Loucy (cell line): ENCODE results near the gene GMPPA.

Experiments used
- H2AFZ ChIP-seq: fragments of 200-600 bp; sonication (generic); 2 replicates; pipeline ENCODE4 v1.6.0; 2016; ENCODE audit warnings: antibody characterized with exemption, mild to moderate bottlenecking, low read length, moderate library complexity
- H3F3A ChIP-seq: fragments of 200-600 bp; 2 replicates; pipeline ENCODE4 v1.6.0; 2016; ENCODE audit warnings: antibody characterized with exemption, low read depth, mild to moderate bottlenecking
- H3K27me3 ChIP-seq: fragments of 200-600 bp; sonication (generic); 2 replicates; pipeline ENCODE4 v1.6.1; 2014; ENCODE audit warnings: low read length, mild to moderate bottlenecking; ENCODE audit not compliant: insufficient read depth, poor library complexity, severe bottlenecking
- H3K36me3 ChIP-seq: fragments of 200-600 bp; sonication (generic); 2 replicates; pipeline ENCODE4 v1.6.1; 2016; ENCODE audit warnings: low read length; ENCODE audit not compliant: insufficient read depth
- H3K4me1 ChIP-seq: fragments of 200-600 bp; sonication (generic); 2 replicates; pipeline ENCODE4 v1.5.1; 2014; ENCODE audit warnings: low read length, mild to moderate bottlenecking; ENCODE audit not compliant: insufficient read depth, poor library complexity, severe bottlenecking
- H3K4me2 ChIP-seq: fragments of 200-600 bp; sonication (generic); 2 replicates; pipeline ENCODE4 v1.6.0; 2014; ENCODE audit warnings: antibody characterized with exemption, low read length, low read depth, mild to moderate bottlenecking; ENCODE audit not compliant: poor library complexity, severe bottlenecking
- H3K4me3 ChIP-seq: fragments of 200-600 bp; sonication (generic); 2 replicates; pipeline ENCODE4 v1.5.1; 2014; ENCODE audit warnings: low read length, mild to moderate bottlenecking, mixed read lengths; ENCODE audit not compliant: poor library complexity, severe bottlenecking
- H3K79me2 ChIP-seq: fragments of 200-600 bp; sonication (generic); 2 replicates; pipeline ENCODE4 v1.6.1; 2014; ENCODE audit warnings: low read length; ENCODE audit not compliant: insufficient read depth
- H3K9ac ChIP-seq: fragments of 200-600 bp; sonication (generic); 2 replicates; pipeline ENCODE4 v1.6.0; 2014; ENCODE audit warnings: mild to moderate bottlenecking, low read depth, low read length, moderate library complexity; ENCODE audit not compliant: poor library complexity, severe bottlenecking
- H3K9me2 ChIP-seq: fragments of 200-600 bp; sonication (generic); replicated peaks from 2 replicates; pipeline ENCODE4 v1.6.1; 2016; ENCODE audit warnings: low read depth, low read length, mixed read lengths
- H3K9me3 ChIP-seq: fragments of 200-600 bp; sonication (generic); 2 replicates; pipeline ENCODE4 v1.6.1; 2014; ENCODE audit warnings: mild to moderate bottlenecking, antibody characterized with exemption, low read length, low read depth; ENCODE audit not compliant: insufficient read depth
- H4K20me1 ChIP-seq: fragments of 200-600 bp; sonication (generic); 2 replicates; pipeline ENCODE4 v1.6.0; 2014; ENCODE audit warnings: antibody characterized with exemption, low read length, mild to moderate bottlenecking; ENCODE audit not compliant: insufficient read depth, poor library complexity, severe bottlenecking
- CTCF ChIP-seq: fragments of 200-600 bp; sonication (generic); conservative IDR thresholded peaks from 2 replicates; pipeline ENCODE4 v1.5.1; 2014; ENCODE audit warnings: mild to moderate bottlenecking, antibody characterized with exemption, low read length
- EZH2phosphoT487 ChIP-seq: fragments of 200-600 bp; IDR thresholded peaks from 2 replicates; pipeline ENCODE4 v1.6.1; 2018; ENCODE audit warnings: antibody characterized with exemption, mild to moderate bottlenecking, moderate library complexity, borderline replicate concordance

Gene GMPPA

GRCh38 chr2:219460424-219460926 is 38.2 kb upstream of the GMPPA start:
- H3K9me2 ChIP-seq = no peaks in the 10 kb centered on the region
- H4K20me1 ChIP-seq = no peaks in the 10 kb centered on the region
- no peak overlapping the region for H2AFZ ChIP-seq
- H3K4me1 ChIP-seq = peaks cover 4% of the 10 kb centered on the region
- TF ChIP-seq CTCF (no peak), EZH2phosphoT487 (no peak)
- no peak overlapping the region for H3K9ac ChIP-seq
- no peaks in the 10 kb centered on the region for H3K36me3 ChIP-seq
- H3K9me3 ChIP-seq = no peaks in the 10 kb centered on the region
- H3K79me2 ChIP-seq = no peaks in the 10 kb centered on the region
- H3K27me3 ChIP-seq = no peaks in the 10 kb centered on the region
- no peak overlapping the region for H3K4me3 ChIP-seq
- H3F3A ChIP-seq = no peaks in the 10 kb centered on the region
- H3K4me2 ChIP-seq = no peak overlapping the region

- Histone ChIP-seq H3F3A (no peaks in the 10 kb centered on the region), H3K79me2 (no peaks in the 10 kb centered on the region), H3K4me2 (no peak overlapping the region), H3K27me3 (no peaks in the 10 kb centered on the region), H3K4me1 (peaks cover 4% of the 10 kb centered on the region), H3K36me3 (no peaks in the 10 kb centered on the region), H4K20me1 (no peaks in the 10 kb centered on the region), H3K9ac (no peak overlapping the region), H3K4me3 (no peak overlapping the region), H3K9me2 (no peaks in the 10 kb centered on the region), H2AFZ (no peak overlapping the region), H3K9me3 (no peaks in the 10 kb centered on the region)
- TF ChIP-seq EZH2phosphoT487 (no peak), CTCF (no peak)
Observed at GRCh38 chr2:219461047-219461514, 37.6 kb upstream of the GMPPA start.

- Histone ChIP-seq H3K4me3 (no peak overlapping the region), H2AFZ (no peak overlapping the region), H3K4me1 (peaks cover 4% of the 10 kb centered on the region), H3F3A (no peaks in the 10 kb centered on the region), H4K20me1 (no peaks in the 10 kb centered on the region), H3K9ac (no peak overlapping the region), H3K4me2 (no peak overlapping the region), H3K27me3 (no peaks in the 10 kb centered on the region), H3K9me3 (no peaks in the 10 kb centered on the region), H3K79me2 (no peaks in the 10 kb centered on the region), H3K9me2 (no peaks in the 10 kb centered on the region), H3K36me3 (no peaks in the 10 kb centered on the region)
- TF ChIP-seq CTCF = no peak
- TF ChIP-seq EZH2phosphoT487 = no peak
Observed at GRCh38 chr2:219461669-219462068, 37.0 kb upstream of the GMPPA start.
